ENCODE data around the gene AHCYL1.
"Not testable (repeated sequence)": the region's sequence is repeated elsewhere in the genome, so short reads cannot be mapped to it uniquely, and the experiment has no call there.

GRCh38 chr1:109951501-109951900 is 33.1 kb upstream of the AHCYL1 start:
- TF ChIP-seq CTCF, POLR2A (IDR thresholded peaks at IDR 0.05): not testable (repeated sequence)
